Measurements from ENCODE around the gene PDHA2. TPM values are rescaled to one million over a fixed set of nuclear protein-coding genes. Genes with fewer than 3 reads are reported as not detected.

PDHA2 gene
- total and polyA plus RNA-seq, 5 donors from 2014 or later, result not detected

- Mint-ChIP-seq H3K4me3 (no peak overlapping the region), H3K27ac (no peak overlapping the region), H3K27me3 (no peaks in the 10 kb centered on the region), H3K36me3 (no peaks in the 10 kb centered on the region), H3K9me3 (peaks cover 0 to 15% (median 4%) of the 10 kb centered on the region in 7 donors), H3K4me1 (no peaks in the 10 kb centered on the region)
- Histone ChIP-seq H3K4me3 (ENCODE audit: low read depth, low read length) (no peak overlapping the region), H3K36me3 (ENCODE audit: control insufficient read depth, insufficient read depth, low read length) (no peaks in the 10 kb centered on the region), H3K4me1 (ENCODE audit: control insufficient read depth, insufficient read depth, low read length, poor library complexity, severe bottlenecking) (no peaks in the 10 kb centered on the region), H3K27me3 (ENCODE audit: control insufficient read depth, insufficient read depth, low read length) (no peaks in the 10 kb centered on the region), H3K9me3 (ENCODE audit: control insufficient read depth in 2 of 2, low read length in 2 of 2) (no peaks in the 10 kb centered on the region), H3K27ac (ENCODE audit: insufficient read depth, low read length, poor library complexity, severe bottlenecking) (no peak overlapping the region)
- no peak for DNase-seq
- ATAC-seq (ENCODE audit: low read depth in 2 of 2), result no peak
These were observed 37.7 kb downstream of the PDHA2 start for GRCh38 chr4:95877636-95878035.

GRCh38 chr4:95887551-95887950 is 47.7 kb downstream of the PDHA2 start:
- DNase-seq, result no peak
- Histone ChIP-seq H3K27me3 (ENCODE audit: control insufficient read depth, insufficient read depth, low read length) (no peaks in the 10 kb centered on the region), H3K4me1 (ENCODE audit: control insufficient read depth, insufficient read depth, low read length, poor library complexity, severe bottlenecking) (no peaks in the 10 kb centered on the region), H3K9me3 (ENCODE audit: control insufficient read depth in 2 of 2, low read length in 2 of 2) (peaks cover 0 to 3% of the 10 kb centered on the region in 2 experiments), H3K27ac (ENCODE audit: insufficient read depth, low read length, poor library complexity, severe bottlenecking) (no peak overlapping the region), H3K36me3 (ENCODE audit: control insufficient read depth, insufficient read depth, low read length) (no peaks in the 10 kb centered on the region), H3K4me3 (ENCODE audit: low read depth, low read length) (no peak overlapping the region)
- Mint-ChIP-seq H3K27me3 (no peaks in the 10 kb centered on the region), H3K4me3 (no peak overlapping the region), H3K36me3 (no peaks in the 10 kb centered on the region), H3K27ac (no peak overlapping the region), H3K4me1 (no peaks in the 10 kb centered on the region), H3K9me3 (peaks cover 2 to 11% (median 5%) of the 10 kb centered on the region in 7 donors)
- no peak for ATAC-seq (ENCODE audit: low read depth in 2 of 2)

- ATAC-seq (ENCODE audit: low read depth in 2 of 2) (no peak), DNase-seq (no peak)
- peaks cover 2 to 15% (median 5%) of the 10 kb centered on the region in 7 donors for H3K9me3 Mint-ChIP-seq
- Histone ChIP-seq H3K4me3 (ENCODE audit: low read depth, low read length) (no peak overlapping the region), H3K27me3 (ENCODE audit: control insufficient read depth, insufficient read depth, low read length) (no peaks in the 10 kb centered on the region), H3K9me3 (ENCODE audit: control insufficient read depth in 2 of 2, low read length in 2 of 2) (peaks cover 0 to 3% of the 10 kb centered on the region in 2 experiments), H3K4me1 (ENCODE audit: control insufficient read depth, insufficient read depth, low read length, poor library complexity, severe bottlenecking) (no peaks in the 10 kb centered on the region), H3K27ac (ENCODE audit: insufficient read depth, low read length, poor library complexity, severe bottlenecking) (no peak overlapping the region), H3K36me3 (ENCODE audit: control insufficient read depth, insufficient read depth, low read length) (no peaks in the 10 kb centered on the region)
- H3K4me3 Mint-ChIP-seq, result no peak overlapping the region
- H3K27ac Mint-ChIP-seq, result no peak overlapping the region
- H3K27me3 Mint-ChIP-seq, result no peaks in the 10 kb centered on the region
- no peaks in the 10 kb centered on the region for H3K36me3 Mint-ChIP-seq
- no peaks in the 10 kb centered on the region for H3K4me1 Mint-ChIP-seq
These were observed 49.8 kb downstream of the PDHA2 start for GRCh38 chr4:95889662-95890061.

All from CD4-positive, CD25-positive, alpha-beta regulatory T cell (primary cell).